ENCODE data around the gene IQCH.
A peak's percentile ranks its signal among the peaks of the same experiment; 100 is the strongest.

Gene IQCH

GRCh38 chr15:67384761-67385160 lies 130.2 kb downstream of the IQCH start:
- Histone ChIP-seq H3K4me2 (no peak overlapping the region), H3K27ac (no peak overlapping the region), H3K9me3 (replicated peaks in 1 of 11) (no peaks in the 10 kb centered on the region), H3K4me1 (no peaks in the 10 kb centered on the region), H3K4me3 (no peak overlapping the region), H3K9ac (no peak overlapping the region), H4K20me1 (no peaks in the 10 kb centered on the region), H3K36me3 (no peaks in the 10 kb centered on the region), H3K27me3 (no peaks in the 10 kb centered on the region)
- TF ChIP-seq Cebpa-rat (IDR thresholded peaks at IDR 0.05), result no peak

GRCh38 chr15:67385971-67386370 lies 131.4 kb downstream of the IQCH start:
- Histone ChIP-seq H3K27ac (no peak overlapping the region), H3K36me3 (no peaks in the 10 kb centered on the region), H3K27me3 (no peaks in the 10 kb centered on the region), H3K9me3 (replicated peaks in 1 of 11) (no peaks in the 10 kb centered on the region), H4K20me1 (no peaks in the 10 kb centered on the region), H3K4me2 (no peak overlapping the region), H3K4me1 (no peaks in the 10 kb centered on the region), H3K9ac (no peak overlapping the region), H3K4me3 (no peak overlapping the region)
- TF ChIP-seq Cebpa-rat (IDR thresholded peaks at IDR 0.05), result no peak

GRCh38 chr15:67386947-67387346 lies 132.4 kb downstream of the IQCH start:
- no peak overlapping the region for H3K9ac ChIP-seq
- H3K27me3 ChIP-seq, result no peaks in the 10 kb centered on the region
- no peak overlapping the region for H3K4me3 ChIP-seq
- H3K27ac ChIP-seq, result no peak overlapping the region
- no peaks in the 10 kb centered on the region for H4K20me1 ChIP-seq
- H3K4me2 ChIP-seq, result no peak overlapping the region
- H3K36me3 ChIP-seq, result no peaks in the 10 kb centered on the region
- H3K4me1 ChIP-seq, result no peaks in the 10 kb centered on the region
- no peak for TF ChIP-seq Cebpa-rat (IDR thresholded peaks at IDR 0.05)
- no peaks in the 10 kb centered on the region for H3K9me3 ChIP-seq (replicated peaks in 1 of 11)

DNA sequence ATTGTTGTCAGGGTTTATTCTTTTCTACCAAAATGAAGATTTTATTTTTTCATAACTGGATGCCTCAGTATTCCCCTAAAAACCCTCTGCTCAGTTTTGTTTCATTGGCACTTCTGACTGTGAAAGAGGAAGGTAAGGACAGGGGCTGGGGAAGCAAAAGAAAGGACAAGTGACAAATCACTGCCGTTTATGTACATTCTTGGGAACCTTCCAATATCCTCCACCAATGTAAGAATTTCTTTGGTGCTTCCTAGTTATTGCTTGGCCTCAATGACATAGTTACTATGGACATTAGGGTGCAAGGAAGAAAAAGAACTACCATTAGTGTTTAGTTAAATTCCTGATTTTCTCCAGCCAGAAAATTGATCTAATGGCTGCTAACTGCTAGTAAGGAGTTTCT lies 135.4 kb downstream of the IQCH start:
- no peaks in the 10 kb centered on the region for H4K20me1 ChIP-seq
- no peak for TF ChIP-seq Cebpa-rat (IDR thresholded peaks at IDR 0.05)
- H3K4me3 ChIP-seq, result no peak overlapping the region
- no peaks in the 10 kb centered on the region for H3K4me1 ChIP-seq
- H3K36me3 ChIP-seq, result no peaks in the 10 kb centered on the region
- no peaks in the 10 kb centered on the region for H3K9me3 ChIP-seq (replicated peaks in 1 of 11)
- H3K4me2 ChIP-seq, result no peak overlapping the region
- no peak overlapping the region for H3K27ac ChIP-seq
- no peaks in the 10 kb centered on the region for H3K27me3 ChIP-seq
- no peak overlapping the region for H3K9ac ChIP-seq

GRCh38 chr15:67394873-67395639 lies 140.5 kb downstream of the IQCH start:
- no peak overlapping the region for H3K27ac ChIP-seq
- no peak overlapping the region for H3K9ac ChIP-seq
- no peaks in the 10 kb centered on the region for H3K36me3 ChIP-seq
- H3K9me3 ChIP-seq (replicated peaks in 1 of 11), result no peaks in the 10 kb centered on the region
- no peak overlapping the region for H3K4me3 ChIP-seq
- no peaks in the 10 kb centered on the region for H4K20me1 ChIP-seq
- TF ChIP-seq Cebpa-rat (IDR thresholded peaks at IDR 0.05), result no peak
- H3K4me2 ChIP-seq, result no peak overlapping the region
- peaks cover 0 to 19% (median 11%) of the 10 kb centered on the region in 10 experiments; a peak in 16 of 20 replicates for H3K4me1 ChIP-seq
- H3K27me3 ChIP-seq, result no peaks in the 10 kb centered on the region

DNA sequence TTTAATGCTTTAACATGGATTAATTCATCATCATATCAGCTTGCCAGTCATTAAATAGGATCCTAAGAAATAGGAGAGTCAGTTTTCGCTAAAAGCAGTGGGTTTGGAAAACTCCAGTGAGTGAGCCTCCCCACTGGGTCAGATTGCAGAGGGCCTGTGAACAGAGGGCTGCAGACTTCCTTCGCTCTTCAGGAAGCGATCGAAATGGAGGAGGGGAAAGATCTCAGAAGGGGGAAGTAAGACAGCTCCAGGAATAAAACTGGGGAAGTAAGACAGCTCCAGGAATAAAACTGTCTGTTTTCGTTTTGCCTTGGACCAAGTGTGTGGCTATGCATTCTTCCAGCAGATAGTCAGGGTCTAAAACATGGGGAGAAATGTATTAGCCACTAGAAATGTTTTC lies 141.5 kb downstream of the IQCH start:
- H3K4me1 ChIP-seq, result peaks cover 0 to 19% (median 11%) of the 10 kb centered on the region in 10 experiments; a peak in 16 of 20 replicates
- H3K9ac ChIP-seq, result no peak overlapping the region
- TF ChIP-seq Cebpa-rat (IDR thresholded peaks at IDR 0.05), result no peak
- H3K4me2 ChIP-seq, result peak overlapping the region in 8 of 11 experiments; percentile 4 to 85 (median 54); a peak in 15 of 22 replicates
- H3K27me3 ChIP-seq, result no peaks in the 10 kb centered on the region
- no peak overlapping the region for H3K27ac ChIP-seq
- H3K4me3 ChIP-seq, result no peak overlapping the region
- H4K20me1 ChIP-seq, result no peaks in the 10 kb centered on the region
- no peaks in the 10 kb centered on the region for H3K9me3 ChIP-seq (replicated peaks in 1 of 11)
- no peaks in the 10 kb centered on the region for H3K36me3 ChIP-seq

- H3K9me3 ChIP-seq (replicated peaks in 1 of 11), result no peaks in the 10 kb centered on the region
- no peak overlapping the region for H3K4me3 ChIP-seq
- H4K20me1 ChIP-seq, result no peaks in the 10 kb centered on the region
- no peaks in the 10 kb centered on the region for H3K27me3 ChIP-seq
- H3K36me3 ChIP-seq, result no peaks in the 10 kb centered on the region
- peaks cover 0 to 19% (median 11%) of the 10 kb centered on the region in 10 experiments; a peak in 16 of 20 replicates for H3K4me1 ChIP-seq
- no peak overlapping the region for H3K9ac ChIP-seq
- no peak overlapping the region for H3K27ac ChIP-seq
- no peak for TF ChIP-seq Cebpa-rat (IDR thresholded peaks at IDR 0.05)
- peak overlapping the region in 1 of 11 experiments; percentile 85; a peak in 4 of 22 replicates for H3K4me2 ChIP-seq
Observed at GRCh38 chr15:67397139-67397538, 142.6 kb downstream of the IQCH start.

DNA sequence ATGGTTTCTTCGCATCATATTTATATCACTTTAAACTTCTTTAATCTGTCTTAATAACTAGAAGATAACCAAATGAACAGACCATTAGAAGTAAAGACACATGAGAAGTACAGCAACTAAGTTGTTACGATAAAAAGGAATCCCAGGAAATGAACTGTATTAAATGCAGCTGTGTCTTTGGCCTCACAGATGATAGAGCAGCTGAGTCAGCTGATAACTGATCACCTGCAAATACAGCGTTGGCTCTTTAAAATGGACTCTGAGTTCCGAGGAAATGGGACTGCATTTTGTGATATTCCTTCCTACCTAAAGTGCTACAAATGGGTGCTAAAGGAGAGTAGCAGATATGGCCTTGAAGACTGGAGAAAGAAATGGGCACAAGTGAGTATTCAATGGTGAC lies 145.3 kb downstream of the IQCH start:
- Histone ChIP-seq H3K9ac (no peak overlapping the region), H3K4me1 (peaks cover 0 to 19% (median 11%) of the 10 kb centered on the region in 10 experiments; a peak in 16 of 20 replicates), H3K9me3 (replicated peaks in 1 of 11) (no peaks in the 10 kb centered on the region), H3K4me2 (no peak overlapping the region), H3K36me3 (no peaks in the 10 kb centered on the region), H3K4me3 (no peak overlapping the region), H3K27me3 (no peaks in the 10 kb centered on the region), H4K20me1 (no peaks in the 10 kb centered on the region), H3K27ac (no peak overlapping the region)
- TF ChIP-seq Cebpa-rat (IDR thresholded peaks at IDR 0.05), result no peak

DNA sequence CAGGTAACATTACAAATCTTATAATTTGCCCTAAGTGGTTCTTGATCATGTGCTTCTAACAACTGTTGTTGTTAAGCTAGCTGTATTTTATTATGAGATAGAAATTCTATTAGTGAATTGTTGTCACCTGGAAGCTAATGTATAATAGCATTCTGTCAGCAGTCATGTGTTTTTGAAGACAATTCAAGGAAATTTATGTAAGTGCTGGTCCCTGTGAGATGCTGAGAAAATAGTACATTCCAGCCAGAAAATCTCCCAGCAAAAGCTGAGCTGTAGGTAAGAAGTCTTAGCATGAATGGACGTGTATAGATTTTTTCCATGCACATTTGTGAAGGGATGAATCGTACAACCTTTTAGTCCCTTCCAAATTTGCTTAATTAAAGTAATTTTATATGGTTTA lies 146.3 kb downstream of the IQCH start:
- Histone ChIP-seq H3K9ac (no peak overlapping the region), H3K27ac (no peak overlapping the region), H3K4me2 (no peak overlapping the region), H3K4me1 (peaks cover 0 to 16% (median 9%) of the 10 kb centered on the region in 10 experiments; a peak in 16 of 20 replicates), H3K27me3 (no peaks in the 10 kb centered on the region), H3K36me3 (no peaks in the 10 kb centered on the region), H3K4me3 (no peak overlapping the region), H4K20me1 (no peaks in the 10 kb centered on the region), H3K9me3 (replicated peaks in 1 of 11) (no peaks in the 10 kb centered on the region)
- TF ChIP-seq Cebpa-rat (IDR thresholded peaks at IDR 0.05), result no peak

- Histone ChIP-seq H3K9me3 (replicated peaks in 1 of 11) (no peaks in the 10 kb centered on the region), H3K9ac (no peak overlapping the region), H3K4me1 (peaks cover 0 to 11% (median 4%) of the 10 kb centered on the region in 10 experiments; a peak in 16 of 20 replicates), H4K20me1 (no peaks in the 10 kb centered on the region), H3K27me3 (no peaks in the 10 kb centered on the region), H3K36me3 (no peaks in the 10 kb centered on the region), H3K4me3 (no peak overlapping the region), H3K27ac (no peak overlapping the region), H3K4me2 (no peak overlapping the region)
- TF ChIP-seq Cebpa-rat (IDR thresholded peaks at IDR 0.05), result no peak
Observed at GRCh38 chr15:67401336-67401735, 146.8 kb downstream of the IQCH start.

Data from BLaER1 treated with 17β-estradiol and CSF1 and Interleukin-3, amounts not matched to agents 10 nM and 100 nM (cell line).